ENCODE data around the gene CACNA1B. TPM values are rescaled to one million over a fixed set of nuclear protein-coding genes. Genes with fewer than 3 reads are reported as not detected.

Gene CACNA1B
- total RNA-seq, 1 experiment from 2014 or later: 0.08 TPM

DNA sequence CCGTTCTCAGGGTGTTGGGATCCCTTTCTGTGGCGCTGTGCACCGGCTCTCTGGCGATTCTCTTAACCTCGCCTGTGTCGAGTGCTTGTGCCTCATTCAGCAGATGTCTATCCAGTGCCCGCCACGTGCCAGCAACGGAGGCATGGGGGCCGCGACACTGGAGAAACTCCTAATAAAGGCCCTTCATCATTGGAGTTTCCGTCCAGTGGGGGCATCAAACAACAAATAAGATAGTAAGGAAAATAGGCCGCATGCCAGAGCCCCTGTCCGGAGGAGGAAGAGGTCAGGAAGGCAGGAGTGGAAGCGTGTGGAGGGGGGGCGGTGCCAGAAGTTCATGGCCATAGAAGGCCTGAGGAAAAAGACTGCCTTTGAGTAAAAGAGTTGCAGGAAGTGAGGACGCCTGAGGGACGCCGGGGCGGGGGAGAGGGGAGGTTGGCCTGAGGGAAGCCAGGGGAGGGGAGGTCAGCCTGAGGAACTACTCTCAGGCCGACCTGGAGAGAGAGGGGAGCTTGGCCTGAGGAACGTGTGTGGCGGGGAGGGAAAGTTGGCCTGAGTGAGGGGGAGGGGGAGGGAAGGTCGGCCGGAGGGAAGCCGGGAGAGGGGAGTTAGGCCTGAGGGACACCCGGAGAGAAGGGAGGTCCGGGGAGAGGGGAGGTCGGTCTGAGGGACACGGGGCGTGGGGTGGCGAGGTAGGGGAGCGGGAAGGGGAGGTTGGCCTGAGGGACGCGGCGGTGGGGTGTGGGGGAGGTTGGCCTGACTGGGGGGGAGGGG, 82.2 kb downstream of the CACNA1B start:
- no peak for DNase-seq (ENCODE audit: low read depth)

DNA sequence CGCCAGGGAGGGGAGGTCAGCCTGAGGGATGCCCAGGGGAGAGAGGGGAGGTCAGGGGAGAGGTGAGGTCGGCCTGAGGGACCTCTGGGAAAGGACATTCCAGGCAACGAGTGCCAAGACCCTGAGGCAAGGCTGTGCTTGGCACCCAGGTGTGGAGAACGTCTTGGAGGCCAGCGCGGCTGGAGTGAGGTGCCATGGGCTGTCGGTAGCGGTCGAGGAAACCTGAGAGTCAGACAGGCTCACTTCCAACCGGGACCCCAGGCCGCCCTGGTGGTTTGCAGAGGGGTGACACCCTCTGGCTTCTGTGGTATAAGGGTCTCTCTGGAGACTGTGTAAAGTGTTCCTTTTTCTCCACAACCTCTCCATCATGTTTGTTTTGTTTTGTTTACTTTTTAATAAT, 82.9 kb downstream of the CACNA1B start:
- no peak for DNase-seq (ENCODE audit: low read depth)

DNA sequence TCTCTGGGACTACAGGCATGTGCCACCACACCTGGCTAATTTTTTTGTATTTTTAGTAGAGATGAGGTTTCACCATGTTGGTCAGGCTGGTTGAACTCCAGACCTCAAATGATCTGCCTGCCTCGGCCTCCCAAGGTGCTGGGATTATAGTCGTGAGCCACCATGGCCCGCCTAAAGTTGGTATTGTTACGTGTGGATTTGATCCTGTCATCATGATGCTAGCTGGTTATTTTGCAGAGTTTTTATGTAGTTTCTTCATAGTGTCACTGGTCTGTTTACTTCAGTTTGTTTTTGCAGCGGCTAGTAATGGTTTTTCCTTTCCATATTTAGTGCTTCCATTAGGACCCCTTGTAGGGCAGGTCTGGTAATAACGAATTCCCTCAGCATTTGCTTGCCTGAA, 85.9 kb downstream of the CACNA1B start:
- DNase-seq (ENCODE audit: low read depth): no peak

GRCh38 chr9:137965177-137965795, 87.7 kb downstream of the CACNA1B start:
- DNase-seq (ENCODE audit: low read depth): no peak

DNA sequence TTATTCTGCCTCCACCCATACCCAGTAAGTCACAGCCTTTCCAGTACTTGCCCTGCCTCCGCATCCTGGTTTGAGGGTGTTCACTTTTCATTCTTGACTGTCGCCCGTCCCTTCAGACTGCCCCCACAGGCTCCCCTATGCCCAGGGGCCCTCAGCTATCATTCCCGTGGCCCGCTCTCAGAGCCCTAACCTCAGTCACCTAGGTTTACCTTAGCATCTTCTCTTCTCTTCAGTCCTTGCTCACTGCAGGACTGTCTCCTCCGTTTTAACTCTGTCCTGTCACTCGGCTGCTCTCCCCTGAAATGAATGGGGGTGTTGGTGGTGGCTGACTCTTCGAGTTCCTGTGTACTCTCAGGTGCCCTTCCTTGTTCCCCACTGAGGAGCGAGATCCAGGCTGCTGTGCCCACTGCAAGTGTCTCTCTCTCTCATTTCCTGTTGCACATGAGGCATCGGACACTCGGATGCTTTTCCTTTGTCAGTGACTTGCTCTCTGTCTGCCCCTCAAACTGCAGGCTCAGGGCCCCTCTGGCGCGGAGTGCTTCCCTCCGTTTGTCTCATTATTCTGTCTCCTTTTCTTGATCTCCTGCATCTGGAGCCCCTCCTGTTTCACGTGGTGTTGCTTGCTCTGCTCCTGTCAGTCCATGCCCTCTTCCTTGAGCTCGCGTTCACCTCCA, 89.8 kb downstream of the CACNA1B start:
- DNase-seq (ENCODE audit: low read depth): no peak

DNA sequence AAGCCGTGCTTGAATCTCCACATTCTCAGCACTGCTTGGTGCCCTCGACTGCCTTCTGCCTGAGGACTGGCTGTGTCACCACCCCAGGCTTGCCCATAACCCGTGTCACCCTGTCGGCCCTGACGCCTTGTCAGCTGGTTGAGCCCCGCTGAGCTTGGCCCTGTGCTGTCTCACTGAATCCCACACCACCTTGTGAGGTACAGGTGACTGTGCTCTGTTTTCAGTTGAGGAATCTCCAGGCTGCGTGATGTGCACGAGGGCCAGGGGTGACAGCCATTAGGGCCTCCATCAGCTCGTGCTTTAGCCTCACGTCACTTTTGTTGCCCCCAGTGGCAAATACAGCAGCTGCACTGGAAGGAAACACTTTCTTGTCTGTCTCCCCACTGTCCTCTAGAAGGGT, 90.7 kb downstream of the CACNA1B start:
- no peak for DNase-seq (ENCODE audit: low read depth)

- no peak for DNase-seq (ENCODE audit: low read depth)
Observed at GRCh38 chr9:137969008-137969407, 91.4 kb downstream of the CACNA1B start.

GRCh38 chr9:137969685-137970084, 92.1 kb downstream of the CACNA1B start:
- DNase-seq (ENCODE audit: low read depth): no peak

GRCh38 chr9:137970098-137970497, 92.5 kb downstream of the CACNA1B start:
- no peak for DNase-seq (ENCODE audit: low read depth)

DNA sequence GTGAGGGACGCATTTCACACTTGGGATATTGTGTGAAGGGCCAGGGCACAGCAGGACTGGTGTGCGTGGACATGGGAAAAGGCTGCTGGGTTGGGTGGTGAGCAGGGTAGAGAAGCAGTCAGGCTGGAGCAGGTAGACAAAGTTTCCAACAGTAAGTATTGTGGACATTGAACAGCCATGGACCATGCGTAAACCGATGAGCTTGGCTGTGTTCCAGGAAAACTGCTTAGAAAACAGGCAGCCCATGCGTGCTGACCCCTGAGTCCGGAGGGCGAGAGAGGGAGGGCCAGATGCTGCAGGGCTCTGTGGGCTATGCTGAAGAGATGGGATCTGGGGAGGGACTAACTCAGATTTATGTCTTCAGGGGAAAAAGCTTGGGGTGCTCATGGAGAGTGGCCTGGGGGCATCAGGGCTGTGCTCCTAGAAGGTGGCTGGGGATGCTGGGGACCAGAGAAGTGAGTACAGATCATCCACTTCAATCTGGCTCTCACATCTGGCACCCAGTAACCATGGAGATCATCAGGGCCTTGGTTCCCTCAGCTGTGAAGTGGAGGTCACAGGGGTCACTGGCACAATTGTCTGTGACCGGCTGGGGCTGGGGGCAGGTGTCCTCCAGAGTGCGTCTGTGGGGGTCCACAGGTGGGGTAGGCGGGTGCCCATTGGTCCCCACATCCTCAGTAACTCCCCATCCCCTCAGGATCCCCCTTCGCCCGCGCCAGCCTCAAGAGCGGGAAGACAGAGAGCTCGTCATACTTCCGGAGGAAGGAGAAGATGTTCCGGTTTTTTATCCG, 93.3 kb downstream of the CACNA1B start:
- DNase-seq (ENCODE audit: low read depth): no peak

GRCh38 chr9:137971477-137972138, 94.0 kb downstream of the CACNA1B start:
- no peak for DNase-seq (ENCODE audit: low read depth)

DNA sequence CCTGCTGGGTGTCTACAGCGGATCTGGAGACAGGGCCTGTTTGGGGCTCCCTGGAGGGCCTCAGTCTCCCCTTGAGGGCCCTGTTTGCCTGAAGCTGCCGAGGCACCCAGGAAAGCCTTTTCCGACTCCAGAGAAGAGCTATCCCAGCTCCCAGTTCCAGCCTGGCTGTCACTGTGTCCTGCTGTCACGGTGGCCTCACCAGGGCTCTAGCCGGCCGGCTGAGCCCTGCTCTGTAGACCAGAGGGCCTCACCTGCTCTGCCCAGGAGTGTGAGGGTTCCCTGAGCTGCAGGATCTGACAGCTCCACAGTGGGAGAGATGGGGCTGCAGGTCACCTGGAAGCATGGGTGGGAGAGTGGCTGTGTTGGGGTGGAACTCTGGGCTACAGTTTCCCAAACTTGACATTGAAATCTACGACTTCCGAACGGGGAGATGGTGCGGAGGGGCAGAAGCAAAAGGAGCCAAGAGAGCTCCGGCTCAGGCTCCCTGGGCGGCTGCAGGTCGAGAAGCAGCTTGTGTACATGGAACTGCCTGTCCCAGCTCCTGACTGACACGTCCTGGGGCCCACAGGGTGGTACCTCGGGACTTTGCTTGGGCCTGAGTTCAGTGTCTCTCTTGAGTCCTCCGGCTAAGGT, 94.9 kb downstream of the CACNA1B start:
- DNase-seq (ENCODE audit: low read depth): no peak

GRCh38 chr9:137972988-137973470, 95.4 kb downstream of the CACNA1B start:
- no peak for DNase-seq (ENCODE audit: low read depth)

DNA sequence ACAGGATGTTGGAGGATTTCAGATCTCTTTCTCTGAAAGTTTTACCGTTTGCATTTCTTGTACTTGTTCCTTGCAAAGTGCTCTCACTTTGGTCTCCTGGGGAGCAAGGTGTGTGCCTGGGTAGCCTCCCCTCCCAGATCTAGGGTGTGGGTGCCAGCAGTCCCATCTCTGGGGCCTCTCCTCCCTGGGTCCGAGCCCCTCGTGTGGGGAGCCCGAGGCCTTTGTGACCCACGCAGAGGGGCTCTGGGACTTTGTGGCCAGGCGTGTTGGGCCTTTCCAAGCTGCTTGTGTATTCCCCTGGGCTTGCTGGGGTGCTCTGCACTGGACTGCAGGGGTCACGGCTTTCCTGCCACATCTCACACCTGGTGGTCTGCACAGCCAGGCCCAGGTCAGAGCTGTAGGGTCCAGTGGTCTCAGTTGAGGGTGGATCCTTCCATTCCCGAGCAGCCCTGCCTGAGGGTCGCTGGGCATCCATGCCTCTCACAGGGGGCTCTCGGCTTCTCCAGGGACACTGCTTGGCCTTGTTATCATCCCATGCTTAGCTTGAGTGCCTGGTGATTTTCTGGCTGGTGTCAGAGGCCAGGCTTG, 96.3 kb downstream of the CACNA1B start:
- no peak for DNase-seq (ENCODE audit: low read depth)

DNA sequence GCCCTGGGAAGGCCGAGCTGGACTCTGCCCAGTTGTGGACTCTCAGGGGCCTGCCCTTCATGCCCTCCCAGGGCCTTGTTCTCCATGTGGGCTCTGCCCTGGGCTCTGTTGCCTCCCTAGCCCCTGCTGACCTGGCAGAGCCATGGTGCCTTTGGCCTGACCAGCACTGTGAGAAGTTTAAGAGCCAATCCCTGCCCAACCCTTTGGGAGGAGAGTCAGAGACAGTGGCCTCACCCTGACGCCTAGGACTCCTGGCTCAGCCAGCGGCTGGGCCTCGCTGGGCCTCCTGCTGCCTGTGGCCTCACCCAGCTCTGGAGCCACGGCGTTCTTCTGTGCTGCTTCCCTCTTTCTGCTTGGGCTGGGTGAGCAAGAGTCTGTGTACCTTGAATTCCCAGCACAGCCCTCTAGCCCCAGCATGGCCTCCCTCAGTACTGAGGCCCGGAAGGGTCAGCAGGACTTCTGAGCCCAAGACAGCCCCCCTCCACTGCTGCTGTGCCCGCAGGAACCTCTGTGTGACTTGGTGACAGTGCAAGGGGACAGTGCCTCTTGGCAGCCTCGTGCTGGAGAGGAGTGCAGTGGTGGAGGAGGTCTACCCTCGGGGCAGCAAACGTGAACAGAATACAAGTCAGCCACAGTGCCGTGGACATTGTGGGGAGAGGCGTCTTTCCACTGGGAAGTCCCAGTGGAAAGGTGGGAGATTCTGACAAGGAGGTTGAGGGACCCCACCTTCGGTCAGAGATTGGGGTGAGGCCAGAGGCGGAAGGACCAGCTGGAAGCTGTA, 97.4 kb downstream of the CACNA1B start:
- DNase-seq (ENCODE audit: low read depth): no peak

- DNase-seq (ENCODE audit: low read depth): no peak
Observed at GRCh38 chr9:137975527-137975913, 97.9 kb downstream of the CACNA1B start.

- no peak for DNase-seq (ENCODE audit: low read depth)
Observed at GRCh38 chr9:137975936-137976565, 98.5 kb downstream of the CACNA1B start.

DNA sequence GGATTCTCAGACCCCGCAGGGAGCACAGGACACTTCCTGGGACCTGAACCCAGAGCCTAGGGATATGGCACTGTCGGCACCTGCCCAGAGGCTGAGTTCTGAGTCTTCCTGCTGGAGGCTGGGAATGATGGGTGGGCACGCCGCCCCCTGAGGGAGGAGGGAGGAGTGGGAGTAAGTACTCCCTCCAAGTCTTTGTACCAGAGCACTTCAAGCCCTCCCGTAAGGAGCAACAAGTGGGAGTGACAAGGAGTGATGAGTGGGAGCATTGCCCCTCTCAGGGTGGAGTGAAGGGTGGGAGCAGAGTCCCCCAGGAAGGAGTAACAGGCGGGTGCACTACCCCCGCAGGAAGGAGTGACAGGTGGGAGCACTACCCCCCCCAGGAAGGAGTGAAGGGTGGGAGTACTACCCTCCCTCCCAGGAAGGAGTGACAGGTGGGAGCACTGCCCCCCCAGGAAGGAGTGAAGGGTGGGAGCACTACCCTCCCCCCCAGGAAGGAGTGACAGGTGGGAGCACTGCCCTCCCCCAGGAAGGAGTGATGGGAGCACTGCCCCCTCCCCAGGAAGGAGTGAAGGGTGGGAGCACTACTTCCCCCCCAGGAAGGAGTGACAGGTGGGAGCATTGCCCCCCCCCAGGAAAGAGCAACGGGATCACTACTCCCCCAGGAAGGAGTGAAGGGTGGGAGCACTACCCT, 100.1 kb downstream of the CACNA1B start:
- no peak for DNase-seq (ENCODE audit: low read depth)

Measured in HT1080 (cell line).